DOHH2 (cell line): ENCODE data around the gene MYH15.

Experiments
- H3F3A ChIP-seq: fragments of 200-600 bp; sonication (generic), shearing (Covaris generic); 2 replicates; pipeline ENCODE4 v1.6.0; 2016; ENCODE audit warnings: antibody characterized with exemption, mild to moderate bottlenecking; ENCODE audit not compliant: control insufficient read depth, insufficient read depth
- H3K27ac ChIP-seq: fragments of 200-600 bp; sonication (generic); 2 replicates; pipeline ENCODE4 v1.5.1; 2014; ENCODE audit warnings: low read depth, mild to moderate bottlenecking, low read length, moderate library complexity
- H3K27me3 ChIP-seq: fragments of 200-600 bp; sonication (generic); 2 replicates; pipeline ENCODE4 v1.6.1; 2014; ENCODE audit warnings: mild to moderate bottlenecking, low read length, mixed read lengths; ENCODE audit not compliant: control insufficient read depth
- H3K36me3 ChIP-seq: fragments of 200-600 bp; sonication (generic); 2 replicates; pipeline ENCODE4 v1.6.1; 2014; ENCODE audit warnings: mild to moderate bottlenecking, low read length, moderate library complexity, mixed read lengths; ENCODE audit not compliant: control insufficient read depth
- H3K4me1 ChIP-seq: fragments of 200-600 bp; sonication (generic); 2 replicates; pipeline ENCODE4 v1.6.1; 2014; ENCODE audit warnings: mild to moderate bottlenecking, low read length, mixed read lengths; ENCODE audit not compliant: control insufficient read depth
- H3K4me2 ChIP-seq: fragments of 200-600 bp; sonication (generic); 2 replicates; pipeline ENCODE4 v1.6.0; 2014; ENCODE audit warnings: mild to moderate bottlenecking, low read length, moderate library complexity
- H3K4me3 ChIP-seq: fragments of 200-600 bp; sonication (generic); 2 replicates; pipeline ENCODE4 v1.5.1; 2014; ENCODE audit warnings: mild to moderate bottlenecking, low read length, mixed read lengths
- H3K79me2 ChIP-seq: fragments of 200-600 bp; sonication (generic); 2 replicates; pipeline ENCODE4 v1.6.1; 2014; ENCODE audit warnings: mild to moderate bottlenecking, low read length, mixed read lengths; ENCODE audit not compliant: control insufficient read depth
- H3K9me2 ChIP-seq: fragments of 200-600 bp; sonication (generic); replicated peaks from 2 replicates; pipeline ENCODE4 v1.6.1; 2014; ENCODE audit warnings: mild to moderate bottlenecking, low read length, mixed read lengths; ENCODE audit not compliant: control insufficient read depth
- H3K9me3 ChIP-seq: fragments of 200-600 bp; sonication (generic); 2 replicates; pipeline ENCODE4 v1.6.1; 2014; ENCODE audit warnings: antibody characterized with exemption, low read length, mixed read lengths; ENCODE audit not compliant: control insufficient read depth, insufficient read depth
- H4K20me1 ChIP-seq: fragments of 200-600 bp; sonication (generic); 2 replicates; pipeline ENCODE4 v1.6.0; 2014; ENCODE audit warnings: low read depth, mild to moderate bottlenecking, antibody characterized with exemption, low read length, moderate library complexity; ENCODE audit not compliant: control insufficient read depth, insufficient read depth
- CTCF ChIP-seq: fragments of 200-600 bp; sonication (generic); IDR thresholded peaks from one replicate; pipeline ENCODE4 v1.5.1; 2014; ENCODE audit warnings: antibody characterized with exemption, mild to moderate bottlenecking, low read depth, low read length; ENCODE audit not compliant: poor library complexity, severe bottlenecking
- EZH2phosphoT487 ChIP-seq: fragments of 200-600 bp; sonication (generic); IDR thresholded peaks from 2 replicates; pipeline ENCODE4 v1.6.1; 2017; ENCODE audit warnings: borderline replicate concordance, mild to moderate bottlenecking, antibody characterized with exemption, low read length, moderate library complexity, mixed read lengths

MYH15 gene

GRCh38 chr3:108509263-108509662 lies 1.1 kb downstream of the MYH15 start:
- Histone ChIP-seq H3K9me3 (no peaks in the 10 kb centered on the region), H3K4me2 (no peak overlapping the region), H3K4me1 (no peaks in the 10 kb centered on the region), H4K20me1 (no peaks in the 10 kb centered on the region), H3K27me3 (no peaks in the 10 kb centered on the region), H3K9me2 (no peaks in the 10 kb centered on the region; the same call in 1 of the 2 replicates), H3K36me3 (no peaks in the 10 kb centered on the region), H3K27ac (no peak overlapping the region), H3K79me2 (no peaks in the 10 kb centered on the region), H3F3A (no peaks in the 10 kb centered on the region), H3K4me3 (no peak overlapping the region)
- TF ChIP-seq CTCF = no peak

- H4K20me1 ChIP-seq = no peaks in the 10 kb centered on the region
- H3K4me3 ChIP-seq = no peak overlapping the region
- H3K9me2 ChIP-seq = no peaks in the 10 kb centered on the region; the same call in 1 of the 2 replicates
- no peak overlapping the region for H3K4me2 ChIP-seq
- H3F3A ChIP-seq = no peaks in the 10 kb centered on the region
- no peaks in the 10 kb centered on the region for H3K9me3 ChIP-seq
- TF ChIP-seq CTCF (no peak), EZH2phosphoT487 (no peak)
- H3K4me1 ChIP-seq = no peaks in the 10 kb centered on the region
- no peaks in the 10 kb centered on the region for H3K79me2 ChIP-seq
- no peaks in the 10 kb centered on the region for H3K36me3 ChIP-seq
- H3K27me3 ChIP-seq = no peaks in the 10 kb centered on the region
- H3K27ac ChIP-seq = no peak overlapping the region
These were observed 2.5 kb downstream of the MYH15 start for GRCh38 chr3:108507902-108508301.

GRCh38 chr3:108505811-108506210 lies 4.6 kb downstream of the MYH15 start:
- Histone ChIP-seq H3F3A (no peaks in the 10 kb centered on the region), H3K9me2 (no peaks in the 10 kb centered on the region; the same call in 1 of the 2 replicates), H3K4me3 (no peak overlapping the region), H3K4me2 (no peak overlapping the region), H3K27me3 (peaks cover 6% of the 10 kb centered on the region; the same call in 1 of the 2 replicates), H4K20me1 (no peaks in the 10 kb centered on the region), H3K27ac (no peak overlapping the region), H3K79me2 (no peaks in the 10 kb centered on the region), H3K4me1 (no peaks in the 10 kb centered on the region), H3K36me3 (no peaks in the 10 kb centered on the region), H3K9me3 (no peaks in the 10 kb centered on the region)
- TF ChIP-seq CTCF (no peak), EZH2phosphoT487 (no peak)

GRCh38 chr3:108503722-108504121 lies 6.7 kb downstream of the MYH15 start:
- Histone ChIP-seq H3K9me2 (no peaks in the 10 kb centered on the region), H3K27ac (no peak overlapping the region), H4K20me1 (no peaks in the 10 kb centered on the region), H3F3A (no peaks in the 10 kb centered on the region), H3K4me2 (no peak overlapping the region), H3K4me3 (no peak overlapping the region), H3K9me3 (no peaks in the 10 kb centered on the region), H3K27me3 (peaks cover 8% of the 10 kb centered on the region; the same call in 1 of the 2 replicates), H3K4me1 (no peaks in the 10 kb centered on the region), H3K36me3 (no peaks in the 10 kb centered on the region), H3K79me2 (no peaks in the 10 kb centered on the region)
- TF ChIP-seq CTCF (no peak), EZH2phosphoT487 (no peak)
